Osteocyte (in vitro differentiated cells): ENCODE data around the gene DNAI7. TPM values are rescaled to one million over a fixed set of nuclear protein-coding genes. Genes with fewer than 3 reads are reported as not detected.

Source experiments
- DNase-seq: peaks from one replicate; pipeline ENCODE4 v3.0.0; 2021; ENCODE audit warnings: mixed read lengths; ENCODE audit not compliant: unreplicated experiment; ENCODE audit errors: extremely low spot score
- H3K27ac Mint-ChIP-seq: one replicate; pipeline ENCODE4 v1.8.0; 2021; ENCODE audit warnings: mild to moderate bottlenecking, mixed read lengths; ENCODE audit not compliant: unreplicated experiment
- H3K27me3 Mint-ChIP-seq: one replicate; pipeline ENCODE4 v1.8.0; 2021; ENCODE audit warnings: mixed read lengths; ENCODE audit not compliant: unreplicated experiment
- H3K36me3 Mint-ChIP-seq: one replicate; pipeline ENCODE4 v1.8.0; 2021; ENCODE audit warnings: mixed read lengths; ENCODE audit not compliant: unreplicated experiment
- H3K4me1 Mint-ChIP-seq: one replicate; pipeline ENCODE4 v1.8.0; 2021; ENCODE audit warnings: mixed read lengths; ENCODE audit not compliant: unreplicated experiment
- H3K4me3 Mint-ChIP-seq: one replicate; pipeline ENCODE4 v1.8.0; 2021; ENCODE audit warnings: mild to moderate bottlenecking, moderate library complexity, mixed read lengths; ENCODE audit not compliant: unreplicated experiment
- H3K9me3 Mint-ChIP-seq: one replicate; pipeline ENCODE4 v1.8.0; 2021; ENCODE audit warnings: mixed read lengths; ENCODE audit not compliant: unreplicated experiment
- CTCF ChIP-seq: fragments of 200-600 bp; sonication (generic); IDR thresholded peaks from 2 replicates; pipeline ENCODE4 v1.5.0; 2021; ENCODE audit warnings: antibody characterized with exemption, mild to moderate bottlenecking, moderate library complexity
- total RNA-seq: library from RNA; stranded (reverse); gene quantifications from 2 replicates; pipeline ENCODE4 v1.2.1, GENCODE V29; 2021

Gene DNAI7
- total RNA-seq, 1 donor from 2014 or later, result 0.30 TPM

GRCh38 chr12:25113651-25114050 is 81.3 kb downstream of the DNAI7 start:
- H3K4me3 Mint-ChIP-seq, result no peak overlapping the region
- H3K27me3 Mint-ChIP-seq, result no peaks in the 10 kb centered on the region
- TF ChIP-seq CTCF, result no peak
- no peaks in the 10 kb centered on the region for H3K4me1 Mint-ChIP-seq
- no peak for DNase-seq
- H3K9me3 Mint-ChIP-seq, result no peaks in the 10 kb centered on the region
- no peak overlapping the region for H3K27ac Mint-ChIP-seq
- no peaks in the 10 kb centered on the region for H3K36me3 Mint-ChIP-seq

GRCh38 chr12:25110260-25110659 is 84.7 kb downstream of the DNAI7 start:
- Mint-ChIP-seq H3K9me3 (no peaks in the 10 kb centered on the region), H3K36me3 (no peaks in the 10 kb centered on the region), H3K4me1 (peaks cover 6% of the 10 kb centered on the region), H3K27me3 (no peaks in the 10 kb centered on the region), H3K27ac (no peak overlapping the region), H3K4me3 (no peak overlapping the region)
- DNase-seq, result no peak
- no peak for TF ChIP-seq CTCF

GRCh38 chr12:25107920-25108319 is 87.0 kb downstream of the DNAI7 start:
- no peak for DNase-seq
- Mint-ChIP-seq H3K4me3 (no peak overlapping the region), H3K9me3 (no peaks in the 10 kb centered on the region), H3K27me3 (no peaks in the 10 kb centered on the region), H3K27ac (no peak overlapping the region), H3K36me3 (no peaks in the 10 kb centered on the region), H3K4me1 (peaks cover 6% of the 10 kb centered on the region)
- no peak for TF ChIP-seq CTCF

GRCh38 chr12:25106818-25107217 is 88.1 kb downstream of the DNAI7 start:
- Mint-ChIP-seq H3K4me3 (no peak overlapping the region), H3K9me3 (no peaks in the 10 kb centered on the region), H3K36me3 (no peaks in the 10 kb centered on the region), H3K4me1 (peaks cover 6% of the 10 kb centered on the region), H3K27me3 (no peaks in the 10 kb centered on the region), H3K27ac (no peak overlapping the region)
- TF ChIP-seq CTCF, result no peak
- DNase-seq, result no peak

- H3K4me1 Mint-ChIP-seq, result peaks cover 7% of the 10 kb centered on the region
- H3K4me3 Mint-ChIP-seq, result no peak overlapping the region
- no peak for DNase-seq
- H3K27ac Mint-ChIP-seq, result no peak overlapping the region
- no peak for TF ChIP-seq CTCF
- no peaks in the 10 kb centered on the region for H3K36me3 Mint-ChIP-seq
- no peaks in the 10 kb centered on the region for H3K9me3 Mint-ChIP-seq
- H3K27me3 Mint-ChIP-seq, result peaks cover under 1% of the 10 kb centered on the region
These were observed 92.6 kb downstream of the DNAI7 start for GRCh38 chr12:25102402-25102801.
